ENCODE results near the gene MRC2. TPM values are rescaled to one million over a fixed set of nuclear protein-coding genes. Genes with fewer than 3 reads are reported as not detected.

MRC2 gene
- total and polyA plus RNA-seq, 2 experiments from 2014 or later, result 222 to 756 TPM

- Histone ChIP-seq H3K27ac (no peak overlapping the region), H3F3A (ENCODE audit: insufficient read depth) (peaks cover 16% of the 10 kb centered on the region; the same call in 1 of the 2 replicates), H3K36me3 (ENCODE audit: low read depth) (peaks cover 28% of the 10 kb centered on the region; the same call in 1 of the 2 replicates), H4K20me1 (ENCODE audit: insufficient read depth) (no peaks in the 10 kb centered on the region), H2AFZ (no peak overlapping the region), H3K9me3 (ENCODE audit: low read depth) (no peaks in the 10 kb centered on the region), H3K4me3 (no peak overlapping the region), H3K9ac (no peak overlapping the region), H3K9me2 (ENCODE audit: insufficient read depth) (no peaks in the 10 kb centered on the region), H3K4me1 (ENCODE audit: insufficient read depth) (no peaks in the 10 kb centered on the region), H3K79me2 (ENCODE audit: insufficient read depth) (peaks cover 49% of the 10 kb centered on the region), H3K27me3 (replicated peaks; ENCODE audit: insufficient read depth) (no peaks in the 10 kb centered on the region), H3K4me2 (ENCODE audit: unreplicated experiment) (no peak overlapping the region)
- WGBS, 2 experiments (ENCODE audit: low coverage in 1 of 2, low lambda C conversion rate in 2 of 2, missing lambda C conversion rate in 2 of 2), result 76 to 79% methylated on average over 6 of the region's 6 CpGs
- in situ Hi-C loops (cut with MboI), result no loop called here
- no peak for DNase-seq
- TF ChIP-seq EZH2phosphoT487 (IDR thresholded peaks at IDR 0.05; ENCODE audit: insufficient read depth, low read depth), result no peak
- TF ChIP-seq EZH2 (IDR thresholded peaks at IDR 0.05; ENCODE audit: insufficient read depth, poor library complexity, severe bottlenecking), result no peak
These were observed 46.9 kb downstream of the MRC2 start for GRCh38 chr17:62674363-62674739.

- no peaks in the 10 kb centered on the region for H4K20me1 ChIP-seq (ENCODE audit: insufficient read depth)
- no peaks in the 10 kb centered on the region for H3K9me2 ChIP-seq (ENCODE audit: insufficient read depth)
- TF ChIP-seq EZH2phosphoT487 (IDR thresholded peaks at IDR 0.05; ENCODE audit: insufficient read depth, low read depth), result no peak
- no peak for TF ChIP-seq EZH2 (IDR thresholded peaks at IDR 0.05; ENCODE audit: insufficient read depth, poor library complexity, severe bottlenecking)
- no peak overlapping the region for H3K4me3 ChIP-seq
- H3K4me2 ChIP-seq (ENCODE audit: unreplicated experiment), result no peak overlapping the region
- in situ Hi-C loops (cut with MboI), result no loop called here
- no peak for DNase-seq
- H3K79me2 ChIP-seq (ENCODE audit: insufficient read depth), result peaks cover 45% of the 10 kb centered on the region
- no peak overlapping the region for H3K27ac ChIP-seq
- no peaks in the 10 kb centered on the region for H3K27me3 ChIP-seq (replicated peaks; ENCODE audit: insufficient read depth)
- H3K4me1 ChIP-seq (ENCODE audit: insufficient read depth), result no peaks in the 10 kb centered on the region
- no peak overlapping the region for H3K9ac ChIP-seq
- H3F3A ChIP-seq (ENCODE audit: insufficient read depth), result peaks cover 16% of the 10 kb centered on the region; the same call in 1 of the 2 replicates
- no peak overlapping the region for H2AFZ ChIP-seq
- H3K9me3 ChIP-seq (ENCODE audit: low read depth), result no peaks in the 10 kb centered on the region
- 82 to 83% methylated on average over 3 of the region's 3 CpGs for WGBS, 2 experiments (ENCODE audit: low coverage in 1 of 2, low lambda C conversion rate in 2 of 2, missing lambda C conversion rate in 2 of 2)
- H3K36me3 ChIP-seq (ENCODE audit: low read depth), result peaks cover 29% of the 10 kb centered on the region; the same call in 1 of the 2 replicates
These were observed 47.4 kb downstream of the MRC2 start for GRCh38 chr17:62674841-62675240.

- no peak for DNase-seq
- no peak overlapping the region for H3K4me2 ChIP-seq (ENCODE audit: unreplicated experiment)
- WGBS, 2 experiments (ENCODE audit: low coverage in 1 of 2, low lambda C conversion rate in 2 of 2, missing lambda C conversion rate in 2 of 2), result 48% methylated on average over 11 to 12 of the region's 12 CpGs
- in situ Hi-C loops (cut with MboI), result no loop called here
- no peak overlapping the region for H3K4me3 ChIP-seq
- no peaks in the 10 kb centered on the region for H3K9me3 ChIP-seq (ENCODE audit: low read depth)
- no peaks in the 10 kb centered on the region for H4K20me1 ChIP-seq (ENCODE audit: insufficient read depth)
- TF ChIP-seq EZH2 (IDR thresholded peaks at IDR 0.05; ENCODE audit: insufficient read depth, poor library complexity, severe bottlenecking) (no peak), EZH2phosphoT487 (IDR thresholded peaks at IDR 0.05; ENCODE audit: insufficient read depth, low read depth) (no peak)
- H3K9ac ChIP-seq, result no peak overlapping the region
- no peaks in the 10 kb centered on the region for H3K27me3 ChIP-seq (replicated peaks; ENCODE audit: insufficient read depth)
- H3K4me1 ChIP-seq (ENCODE audit: insufficient read depth), result no peaks in the 10 kb centered on the region
- H3F3A ChIP-seq (ENCODE audit: insufficient read depth), result peaks cover 16% of the 10 kb centered on the region; the same call in 1 of the 2 replicates
- H3K36me3 ChIP-seq (ENCODE audit: low read depth), result peaks cover 29% of the 10 kb centered on the region; the same call in 1 of the 2 replicates
- no peak overlapping the region for H3K27ac ChIP-seq
- H3K79me2 ChIP-seq (ENCODE audit: insufficient read depth), result peaks cover 41% of the 10 kb centered on the region
- no peaks in the 10 kb centered on the region for H3K9me2 ChIP-seq (ENCODE audit: insufficient read depth)
- H2AFZ ChIP-seq, result no peak overlapping the region
These were observed 47.8 kb downstream of the MRC2 start for GRCh38 chr17:62675260-62675659.

- no peak overlapping the region for H3K4me3 ChIP-seq
- no peaks in the 10 kb centered on the region for H3K9me3 ChIP-seq (ENCODE audit: low read depth)
- peaks cover 37% of the 10 kb centered on the region for H3K79me2 ChIP-seq (ENCODE audit: insufficient read depth)
- 85 to 90% methylated on average over 4 of the region's 4 CpGs for WGBS, 2 experiments (ENCODE audit: low coverage in 1 of 2, low lambda C conversion rate in 2 of 2, missing lambda C conversion rate in 2 of 2)
- no peaks in the 10 kb centered on the region for H3K27me3 ChIP-seq (replicated peaks; ENCODE audit: insufficient read depth)
- in situ Hi-C loops (cut with MboI), result no loop called here
- no peak overlapping the region for H3K9ac ChIP-seq
- no peak overlapping the region for H3K4me2 ChIP-seq (ENCODE audit: unreplicated experiment)
- H3K27ac ChIP-seq, result no peak overlapping the region
- TF ChIP-seq EZH2phosphoT487 (IDR thresholded peaks at IDR 0.05; ENCODE audit: insufficient read depth, low read depth), result no peak
- TF ChIP-seq EZH2 (IDR thresholded peaks at IDR 0.05; ENCODE audit: insufficient read depth, poor library complexity, severe bottlenecking), result no peak
- no peaks in the 10 kb centered on the region for H3K4me1 ChIP-seq (ENCODE audit: insufficient read depth)
- no peaks in the 10 kb centered on the region for H4K20me1 ChIP-seq (ENCODE audit: insufficient read depth)
- no peak for DNase-seq
- no peaks in the 10 kb centered on the region for H3K9me2 ChIP-seq (ENCODE audit: insufficient read depth)
- H2AFZ ChIP-seq, result no peak overlapping the region
- peaks cover 16% of the 10 kb centered on the region; the same call in 1 of the 2 replicates for H3F3A ChIP-seq (ENCODE audit: insufficient read depth)
- H3K36me3 ChIP-seq (ENCODE audit: low read depth), result peaks cover 30% of the 10 kb centered on the region; the same call in 1 of the 2 replicates
These were observed 48.2 kb downstream of the MRC2 start for GRCh38 chr17:62675701-62676100.

All from GM23248 (cell line).